Spleen (tissue), 11 donors: ENCODE results near the gene OR8H1. TPM values are rescaled to one million over a fixed set of nuclear protein-coding genes. Genes with fewer than 3 reads are reported as not detected.

ENCODE experiments used
- DNase-seq: peaks from one replicate; pipeline ENCODE4 v3.0.0-alpha.2; 2020
- H3K27ac ChIP-seq, 8 donors: fragments of 200-600 bp; sonication (generic) in 7 of 8; 1 replicate in 4 of 8; 2 replicates in 4 of 8; pipeline versions ENCODE4 v1.5.0 to v1.8.0; 2016 to 2021; ENCODE audit warnings: inconsistent platforms in 4 of 8, mild to moderate bottlenecking in 4 of 8, moderate library complexity in 1 of 8
- H3K27me3 ChIP-seq, 7 donors: fragments of 200-600 bp; sonication (generic) in 6 of 7; replicated peaks in 1 of 7; 1 replicate in 4 of 7; 2 replicates in 3 of 7; pipeline versions ENCODE4 v1.5.0 to v1.8.0; 2016 to 2021; ENCODE audit warnings: inconsistent platforms in 3 of 7, mild to moderate bottlenecking in 1 of 7
- H3K36me3 ChIP-seq, 6 donors: fragments of 200-600 bp; sonication (generic) in 5 of 6; 1 replicate in 4 of 6; 2 replicates in 2 of 6; pipeline versions ENCODE4 v1.5.0 to v1.8.0; 2016 to 2021; ENCODE audit warnings: inconsistent platforms in 2 of 6
- H3K4me1 ChIP-seq, 6 donors: fragments of 200-600 bp; sonication (generic) in 5 of 6; 1 replicate in 3 of 6; 2 replicates in 3 of 6; pipeline versions ENCODE4 v1.5.0 to v1.8.0; 2016 to 2021; ENCODE audit warnings: inconsistent platforms in 3 of 6
- H3K4me3 ChIP-seq, 8 donors: fragments of 200-600 bp; sonication (generic) in 7 of 8; 1 replicate in 4 of 8; 2 replicates in 4 of 8; pipeline versions ENCODE4 v1.5.0 to v1.8.0; 2016 to 2021; ENCODE audit warnings: inconsistent platforms in 4 of 8, mild to moderate bottlenecking in 4 of 8, moderate library complexity in 2 of 8
- H3K9me3 ChIP-seq, 8 donors: fragments of 200-600 bp; sonication (generic) in 7 of 8; 1 replicate in 4 of 8; 2 replicates in 4 of 8; pipeline versions ENCODE4 v1.5.0 to v1.8.0; 2016 to 2021; ENCODE audit warnings: inconsistent platforms in 4 of 8
- CTCF ChIP-seq, 11 experiments: fragments of 200-600 bp in 7 of 11; fragments of 450-650 bp in 4 of 11; sonication (generic) in 4 of 11; IDR thresholded peaks in 8 of 11; conservative IDR thresholded peaks in 3 of 11; 1 replicate in 7 of 11; 2 replicates in 4 of 11; pipeline versions ENCODE4 v1.4.0 to v1.8.0; 2016 to 2021; ENCODE audit warnings: antibody characterized with exemption in 11 of 11, inconsistent platforms in 4 of 11, mild to moderate bottlenecking in 1 of 11
- POLR2A ChIP-seq, 3 donors: fragments of 450-650 bp; IDR thresholded peaks; one replicate each; pipeline ENCODE4 v1.5.1; 2017; ENCODE audit warnings: antibody characterized with exemption in 3 of 3, mild to moderate bottlenecking in 1 of 3
- POLR2AphosphoS5 ChIP-seq, 3 donors: sonication (generic); formaldehyde crosslinking; IDR thresholded peaks; one replicate each; pipeline ENCODE4 v1.5.1; 2017; ENCODE audit warnings: antibody characterized with exemption in 3 of 3
- WGBS, 5 donors: extraction: QIAGEN DNeasy Blood & Tissue Kit in 3 of 5; methylation state at CpG; one replicate each; pipeline versions ENCODE4 v1.1.5 to v1.1.7; 2013 to 2018; 5-methylcytosine and 5-hydroxymethylcytosine counted together
- intact Hi-C: fragments of 100-400 bp; cut with DNase I; formaldehyde crosslinking; loops from one replicate; pipeline ENCODE4 v1.15.0; 2023; ENCODE audit warnings: low total_unique reads
- polyA plus RNA-seq, 3 donors: library from polyadenylated mRNA; stranded (reverse); fragments of 200-250 nt; gene quantifications; one replicate each; pipeline ENCODE4 v1.2.1, GENCODE V29; 2013
- total RNA-seq, 7 donors: library from RNA; depleted of rRNA in 3 of 7; stranded (reverse); fragments of >200 nt in 3 of 7; fragmentation: NEBNext Ultra II Directional in 4 of 7; extraction: Animal tissue kit (Norgen Biotek cat#: 25700) in 4 of 7; gene quantifications; one replicate each; pipeline versions ENCODE4 v1.1.0 to v1.2.1, GENCODE V29; 2016 to 2021
- donor health status: healthy with polysubstance abuse.
- donor health status: DM: no; HTN: no; CAD: no; lungs with moderate emphysema.
- donor health status: DM: no; HTN: no; CAD: no.
- donor health status: Bipolar disorder and iron deficiency.
- donor health status: healthy.
- donor health status: DM: no; HTN: no; CAD: no.
- donor health status: DM: yes; HTN: yes; CAD: no.

The OR8H1 gene
- total and polyA plus RNA-seq, 10 donors: not detected

- intact Hi-C loops: no loop called here
- H3K9me3 ChIP-seq: peaks cover 2 to 46% (median 33%) of the 10 kb centered on the region in 8 donors
- no peak for TF ChIP-seq POLR2AphosphoS5 (IDR thresholded peaks at IDR 0.05)
- no peak for TF ChIP-seq POLR2A (IDR thresholded peaks at IDR 0.05)
- TF ChIP-seq CTCF (IDR thresholded peaks at IDR 0.05 in 8 of 11, conservative IDR thresholded peaks at IDR 0.05 in 3 of 11): no peak
Measured at GRCh38 chr11:56271092-56271491, 21.0 kb downstream of the OR8H1 start.

GRCh38 chr11:56251954-56252353, 40.1 kb downstream of the OR8H1 start, which contains the start of gene OR5T3:
OR5T3 (plus strand) TSS chr11:56252254; CDS start chr11:56252254, 0 bp downstream.
- H3K4me1 ChIP-seq: no peaks in the 10 kb centered on the region
- TF ChIP-seq CTCF (IDR thresholded peaks at IDR 0.05 in 8 of 11, conservative IDR thresholded peaks at IDR 0.05 in 3 of 11): no peak
- TF ChIP-seq POLR2AphosphoS5 (IDR thresholded peaks at IDR 0.05): no peak
- no peak for TF ChIP-seq POLR2A (IDR thresholded peaks at IDR 0.05)
- intact Hi-C loops: no loop called here
- peaks cover 0 to 28% (median 8%) of the 10 kb centered on the region in 8 donors for H3K9me3 ChIP-seq
- no peaks in the 10 kb centered on the region for H3K27me3 ChIP-seq
- no peak within 1 kb of the TSS for H3K27ac ChIP-seq
- H3K4me3 ChIP-seq: no peak within 1 kb of the TSS
- no peaks in the 10 kb centered on the region for H3K36me3 ChIP-seq
- DNase-seq: no peak

More at GRCh38 chr11:56271092-56271491, 21.0 kb downstream of the OR8H1 start:
- DNase-seq: no peak
- Histone ChIP-seq H3K4me1 (no peaks in the 10 kb centered on the region), H3K27me3 (no peaks in the 10 kb centered on the region), H3K27ac (no peak overlapping the region), H3K4me3 (no peak overlapping the region), H3K36me3 (no peaks in the 10 kb centered on the region)
- 61 to 72% (median 67%) methylated on average over 3 of the region's 3 CpGs for WGBS, 5 donors

Other genes with a start within 250 kb of the OR8H1 start
- not detected for gene OR8I2, start 198.9 kb downstream of the OR8H1 start, total RNA-seq
- gene OR8I2, start 198.9 kb downstream of the OR8H1 start, polyA plus RNA-seq: not detected
- gene OR8H2, start 188.6 kb downstream of the OR8H1 start, total RNA-seq: not detected
- gene OR8H2, start 188.6 kb downstream of the OR8H1 start, polyA plus RNA-seq: under 1 TPM in 1 of 3 donors, not detected in 2; 0.10 TPM
- gene OR8H3, start 169.9 kb downstream of the OR8H1 start, total RNA-seq: not detected
- gene OR8H3, start 169.9 kb downstream of the OR8H1 start, polyA plus RNA-seq: not detected
- not detected for gene OR8J3, start 152.1 kb downstream of the OR8H1 start, total RNA-seq
- gene OR8J3, start 152.1 kb downstream of the OR8H1 start, polyA plus RNA-seq: not detected
- not detected for gene OR8K5, start 131.9 kb downstream of the OR8H1 start, total RNA-seq
- not detected for gene OR8K5, start 131.9 kb downstream of the OR8H1 start, polyA plus RNA-seq
- not detected for gene OR5J2, start 115.6 kb downstream of the OR8H1 start, total RNA-seq
- not detected for gene OR5J2, start 115.6 kb downstream of the OR8H1 start, polyA plus RNA-seq
- gene OR5T2, start 58.0 kb downstream of the OR8H1 start, total RNA-seq: not detected
- gene OR5T2, start 58.0 kb downstream of the OR8H1 start, polyA plus RNA-seq: not detected
- not detected for gene OR5T3, start 40.0 kb downstream of the OR8H1 start, total RNA-seq
- gene OR5T3, start 40.0 kb downstream of the OR8H1 start, polyA plus RNA-seq: not detected
- not detected for gene OR5T1, start 18.1 kb downstream of the OR8H1 start, total RNA-seq
- gene OR5T1, start 18.1 kb downstream of the OR8H1 start, polyA plus RNA-seq: not detected
- not detected for gene OR8K3, start 22.9 kb upstream of the OR8H1 start, total RNA-seq
- gene OR8K3, start 22.9 kb upstream of the OR8H1 start, polyA plus RNA-seq: not detected
- not detected for gene OR8K1, start 53.8 kb upstream of the OR8H1 start, total RNA-seq
- not detected for gene OR8K1, start 53.8 kb upstream of the OR8H1 start, polyA plus RNA-seq
- gene OR8J1, start 62.0 kb upstream of the OR8H1 start, total RNA-seq: not detected
- gene OR8J1, start 62.0 kb upstream of the OR8H1 start, polyA plus RNA-seq: not detected
- not detected for gene OR8U1, start 83.4 kb upstream of the OR8H1 start, total RNA-seq
- not detected for gene OR8U1, start 83.4 kb upstream of the OR8H1 start, polyA plus RNA-seq
- gene OR5AL1, start 120.4 kb upstream of the OR8H1 start, total RNA-seq: not detected
- gene OR5AL1, start 120.4 kb upstream of the OR8H1 start, polyA plus RNA-seq: not detected
- gene OR5M3, start 181.1 kb upstream of the OR8H1 start, total RNA-seq: not detected
- not detected for gene OR5M3, start 181.1 kb upstream of the OR8H1 start, polyA plus RNA-seq
- not detected for gene OR5M8, start 199.1 kb upstream of the OR8H1 start, total RNA-seq
- gene OR5M8, start 199.1 kb upstream of the OR8H1 start, polyA plus RNA-seq: not detected